ENCODE measurements around the gene ETNK2.

ETNK2 gene, protein sequence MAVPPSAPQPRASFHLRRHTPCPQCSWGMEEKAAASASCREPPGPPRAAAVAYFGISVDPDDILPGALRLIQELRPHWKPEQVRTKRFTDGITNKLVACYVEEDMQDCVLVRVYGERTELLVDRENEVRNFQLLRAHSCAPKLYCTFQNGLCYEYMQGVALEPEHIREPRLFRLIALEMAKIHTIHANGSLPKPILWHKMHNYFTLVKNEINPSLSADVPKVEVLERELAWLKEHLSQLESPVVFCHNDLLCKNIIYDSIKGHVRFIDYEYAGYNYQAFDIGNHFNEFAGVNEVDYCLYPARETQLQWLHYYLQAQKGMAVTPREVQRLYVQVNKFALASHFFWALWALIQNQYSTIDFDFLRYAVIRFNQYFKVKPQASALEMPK

GRCh38 chr1:204151552-204152309, at the start of gene ETNK2:
Gene ETNK2, minus strand, starts transcription at chr1:204152044. Its CDS starts 192 bp downstream, at chr1:204151852.
- peak; percentile 92 for DNase-seq (ENCODE audit: low spot score)

DNA sequence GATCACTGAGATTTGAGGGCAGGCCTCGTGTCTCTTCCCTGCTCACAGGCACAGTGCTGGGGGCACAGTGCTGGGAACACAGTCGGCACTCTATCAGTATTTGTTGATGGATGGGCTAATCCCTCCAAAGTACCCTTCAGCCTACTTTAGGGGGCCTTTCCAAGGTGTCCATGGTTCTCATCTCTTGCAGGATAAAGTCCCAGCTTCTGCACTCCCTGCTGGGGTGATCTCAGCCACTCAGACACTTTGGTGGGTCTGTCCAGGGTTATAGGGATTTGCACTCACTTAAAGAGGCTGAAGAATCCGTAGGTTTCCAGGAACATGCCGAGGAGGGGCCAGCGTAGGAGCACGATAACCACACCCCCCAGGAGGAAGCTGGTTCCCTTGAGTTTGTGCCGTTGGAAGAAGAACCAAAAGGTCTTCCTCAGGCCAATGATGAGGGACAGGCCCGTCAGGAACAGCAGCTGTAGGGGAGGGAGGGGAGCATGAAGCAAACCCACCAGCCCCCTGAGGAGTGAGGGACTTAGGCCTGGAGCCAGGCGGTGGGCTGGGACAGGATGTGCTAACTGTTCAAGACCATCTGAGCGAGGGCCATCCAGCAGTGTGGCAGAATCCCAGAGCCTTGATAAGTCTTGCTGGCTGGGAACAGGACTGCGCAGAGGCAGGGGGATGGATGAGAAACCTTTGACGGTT, 49.6 kb upstream of the ETNK2 start:
- DNase-seq (ENCODE audit: low spot score): no peak

- no peak for DNase-seq (ENCODE audit: low spot score)
Measured at GRCh38 chr1:204199579-204199978, 47.7 kb upstream of the ETNK2 start.

DNA sequence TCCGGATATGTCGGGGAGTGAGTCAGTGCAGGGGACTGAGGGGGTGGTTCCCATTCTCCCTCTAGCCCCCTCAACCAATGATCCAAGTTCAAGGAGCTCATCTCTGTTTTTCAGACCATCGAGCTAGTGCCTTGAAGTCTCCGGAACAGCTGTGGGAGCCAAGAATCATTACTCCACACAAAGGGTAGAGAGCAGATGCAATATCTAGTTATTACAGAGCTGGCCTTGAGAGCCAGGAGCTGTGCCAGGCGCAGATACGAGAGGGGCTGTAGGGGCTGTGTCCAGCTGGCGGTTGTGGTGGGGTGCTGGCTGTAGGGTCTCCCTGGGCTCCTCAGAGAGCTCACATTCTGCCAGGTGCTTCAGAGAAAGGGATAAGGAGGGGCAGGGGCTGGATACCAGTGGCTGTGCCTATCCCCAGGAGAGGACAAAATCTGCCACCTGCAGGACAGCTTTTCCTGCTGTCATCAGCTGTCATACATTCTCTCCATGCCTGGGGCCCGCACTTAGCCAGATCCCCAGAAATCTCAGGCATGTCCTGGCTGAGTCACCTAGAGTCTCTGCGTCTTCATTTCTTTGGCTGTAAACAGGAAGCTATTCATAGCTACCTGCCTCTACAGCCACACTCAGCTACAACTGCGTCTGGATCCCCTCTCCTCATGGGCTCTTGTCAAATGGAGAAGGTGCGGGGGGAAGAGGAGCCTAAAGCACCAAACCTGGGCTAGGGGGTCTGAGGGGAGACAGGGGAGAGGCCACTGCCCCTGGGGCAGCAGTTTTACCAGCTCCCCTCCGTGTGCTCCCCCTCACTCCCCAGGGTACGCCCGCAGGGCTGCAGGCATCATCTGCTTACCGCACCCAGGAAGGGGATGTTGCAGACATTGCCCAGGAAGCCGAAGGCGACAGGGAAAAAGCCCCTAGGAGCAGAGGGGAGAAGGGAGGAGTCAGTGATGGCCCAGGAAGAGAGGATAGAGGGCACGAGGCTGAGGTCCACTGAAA, 46.8 kb upstream of the ETNK2 start:
- peak; percentile 87 for DNase-seq (ENCODE audit: low spot score)

GRCh38 chr1:204197068-204197467, 45.2 kb upstream of the ETNK2 start:
- DNase-seq (ENCODE audit: low spot score): no peak

- DNase-seq (ENCODE audit: low spot score): no peak
Measured at GRCh38 chr1:204196068-204196795, 44.4 kb upstream of the ETNK2 start, which contains the start of gene KISS1. Gene KISS1, minus strand, starts transcription at chr1:204196491. Its CDS starts 3,615 bp downstream, at chr1:204192876.

DNA sequence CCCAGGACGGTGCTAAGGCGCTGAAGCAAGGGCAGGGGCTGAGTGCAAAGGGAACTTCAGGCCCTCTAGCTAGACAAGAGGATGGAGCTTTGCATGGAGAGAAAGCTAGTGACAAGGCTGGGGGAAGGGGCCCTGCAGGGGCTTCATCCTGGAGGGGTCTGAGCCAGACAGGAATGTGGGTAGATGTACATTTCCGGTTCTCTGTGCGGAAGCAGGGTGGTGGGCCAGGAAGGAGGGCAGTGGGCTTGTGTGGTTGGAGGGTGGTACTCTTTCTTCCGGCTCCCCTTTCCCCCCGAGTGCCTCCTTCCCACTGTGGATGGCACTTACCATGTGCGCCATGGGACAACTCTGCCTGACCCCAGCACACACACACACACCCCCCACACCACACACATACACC, 42.9 kb upstream of the ETNK2 start:
- DNase-seq (ENCODE audit: low spot score): no peak

GRCh38 chr1:204194080-204194479, 42.2 kb upstream of the ETNK2 start:
- DNase-seq (ENCODE audit: low spot score): no peak

- no peak for DNase-seq (ENCODE audit: low spot score)
Measured at GRCh38 chr1:204192589-204193352, 40.9 kb upstream of the ETNK2 start.

GRCh38 chr1:204192046-204192445, 40.2 kb upstream of the ETNK2 start:
- DNase-seq (ENCODE audit: low spot score): no peak

DNA sequence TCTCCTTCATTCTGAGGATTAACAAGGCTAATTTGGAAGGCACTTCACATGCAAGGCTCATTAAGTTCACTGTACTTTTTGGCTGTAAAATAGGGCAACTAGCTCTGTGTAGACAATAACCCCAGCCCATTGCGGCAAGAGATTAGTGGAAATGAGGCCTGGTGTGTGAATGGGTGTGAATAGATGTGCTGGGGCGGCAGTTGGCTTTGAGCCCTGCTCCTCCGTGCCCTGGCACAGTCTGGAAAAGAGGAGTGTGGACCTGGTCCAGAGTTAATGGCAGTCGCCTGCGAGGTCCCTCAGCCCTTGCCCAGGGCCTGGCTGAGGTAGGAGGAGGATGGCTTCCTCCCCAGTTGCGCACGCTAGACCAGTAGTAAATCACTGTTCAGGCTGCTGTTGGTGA, 39.6 kb upstream of the ETNK2 start:
- DNase-seq (ENCODE audit: low spot score): no peak

DNA sequence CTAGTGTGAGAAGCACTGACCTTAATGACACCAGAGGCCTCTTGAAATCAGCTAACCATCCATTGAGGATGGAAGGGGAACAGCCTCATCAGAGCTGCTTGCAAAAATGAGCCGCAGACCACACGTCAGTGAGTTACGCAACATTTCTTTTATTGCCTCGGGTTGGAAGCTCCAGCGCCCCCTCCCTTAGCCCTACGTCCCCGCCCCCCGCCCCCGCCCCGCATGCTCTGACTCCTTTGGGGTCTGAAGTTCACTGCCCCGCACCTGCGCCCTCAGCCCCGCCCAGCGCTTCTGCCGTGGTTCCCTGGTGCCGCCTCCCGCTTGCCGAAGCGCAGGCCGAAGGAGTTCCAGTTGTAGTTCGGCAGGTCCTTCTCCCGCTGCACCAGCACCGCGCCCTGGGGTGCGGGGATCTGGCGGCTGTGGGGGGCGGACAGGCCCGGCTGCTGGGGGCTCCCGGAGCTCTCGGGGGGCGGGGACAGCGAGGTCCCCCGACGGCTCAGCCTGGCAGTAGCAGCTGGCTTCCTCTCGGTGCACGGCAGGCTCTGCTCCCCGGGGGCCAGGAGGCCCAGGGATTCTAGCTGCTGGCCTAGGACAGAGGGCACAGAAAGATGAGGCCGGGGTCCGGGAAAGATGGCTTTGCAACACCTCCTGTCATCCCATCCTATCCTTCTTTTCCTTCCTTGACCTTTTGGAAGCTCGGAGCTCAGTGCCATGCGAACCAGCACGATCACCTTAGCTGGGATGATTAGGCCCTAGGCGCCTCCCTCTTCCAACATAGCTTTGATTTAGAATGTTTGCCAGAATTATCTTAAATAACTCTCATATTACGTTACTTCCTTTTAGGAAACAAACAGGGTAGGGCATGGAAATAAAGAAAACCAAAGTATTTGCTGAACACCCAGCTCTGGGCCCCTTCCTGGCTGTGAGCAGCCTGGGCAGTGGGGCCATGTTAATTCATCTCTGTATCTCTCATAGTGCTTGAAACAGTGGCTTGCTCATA, 38.7 kb upstream of the ETNK2 start:
- peak; percentile 45 for DNase-seq (ENCODE audit: low spot score)

DNA sequence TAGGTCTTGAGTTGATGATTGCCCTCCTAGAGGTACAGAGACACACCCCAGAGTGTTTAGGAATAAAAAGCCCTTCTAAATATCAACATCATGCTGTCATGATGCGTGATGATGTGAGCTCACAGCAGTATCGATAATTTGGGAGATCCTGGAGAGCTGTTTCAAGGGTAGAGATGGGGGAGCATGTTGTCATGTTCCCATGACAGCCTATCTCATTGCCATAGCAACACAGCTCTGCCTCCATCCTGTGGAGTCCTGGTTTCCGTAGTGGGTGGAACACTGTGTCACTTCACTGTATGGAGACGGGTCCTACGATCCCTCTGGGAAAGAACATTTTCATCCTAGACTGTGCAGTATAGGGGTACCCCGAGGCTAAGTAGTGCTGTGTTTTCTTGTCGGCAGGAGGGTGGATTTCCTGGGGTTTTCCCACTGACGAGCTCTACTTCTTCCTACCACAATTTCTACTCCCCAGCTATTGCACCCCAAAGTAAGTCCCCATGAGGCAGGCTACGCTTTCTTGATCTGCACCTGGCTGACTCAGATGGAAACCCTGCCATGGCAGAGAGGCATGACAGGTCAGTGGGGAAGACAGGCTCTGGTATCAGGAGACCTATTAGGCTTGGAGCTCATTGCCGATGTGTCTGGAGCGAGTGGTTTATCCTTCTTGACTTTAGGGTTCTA, 37.3 kb upstream of the ETNK2 start:
- DNase-seq (ENCODE audit: low spot score): no peak

DNA sequence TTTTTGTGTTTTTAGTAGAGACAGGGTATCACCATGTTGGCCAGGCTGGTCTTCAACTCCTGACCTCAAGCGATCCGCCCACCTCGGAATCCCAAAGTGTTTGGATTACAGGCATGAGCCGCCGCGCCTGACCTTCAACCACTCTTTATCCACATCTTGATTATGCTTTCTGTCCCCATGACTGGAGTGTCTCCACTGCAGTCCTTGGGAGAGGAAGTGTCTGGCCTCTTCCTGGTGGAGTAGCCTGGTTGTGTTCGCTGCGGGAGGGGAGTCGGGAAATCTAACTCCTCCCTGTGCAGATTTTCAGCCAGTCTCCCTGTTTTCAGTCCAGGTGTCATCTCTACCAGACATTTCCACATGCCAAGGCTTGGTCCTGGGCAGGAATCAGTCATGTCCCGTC, 34.8 kb upstream of the ETNK2 start:
- no peak for DNase-seq (ENCODE audit: low spot score)

- DNase-seq (ENCODE audit: low spot score): no peak
Measured at GRCh38 chr1:204181116-204181515, 29.3 kb upstream of the ETNK2 start.

- no peak for DNase-seq (ENCODE audit: low spot score)
Measured at GRCh38 chr1:204180133-204180532, 28.3 kb upstream of the ETNK2 start.

DNA sequence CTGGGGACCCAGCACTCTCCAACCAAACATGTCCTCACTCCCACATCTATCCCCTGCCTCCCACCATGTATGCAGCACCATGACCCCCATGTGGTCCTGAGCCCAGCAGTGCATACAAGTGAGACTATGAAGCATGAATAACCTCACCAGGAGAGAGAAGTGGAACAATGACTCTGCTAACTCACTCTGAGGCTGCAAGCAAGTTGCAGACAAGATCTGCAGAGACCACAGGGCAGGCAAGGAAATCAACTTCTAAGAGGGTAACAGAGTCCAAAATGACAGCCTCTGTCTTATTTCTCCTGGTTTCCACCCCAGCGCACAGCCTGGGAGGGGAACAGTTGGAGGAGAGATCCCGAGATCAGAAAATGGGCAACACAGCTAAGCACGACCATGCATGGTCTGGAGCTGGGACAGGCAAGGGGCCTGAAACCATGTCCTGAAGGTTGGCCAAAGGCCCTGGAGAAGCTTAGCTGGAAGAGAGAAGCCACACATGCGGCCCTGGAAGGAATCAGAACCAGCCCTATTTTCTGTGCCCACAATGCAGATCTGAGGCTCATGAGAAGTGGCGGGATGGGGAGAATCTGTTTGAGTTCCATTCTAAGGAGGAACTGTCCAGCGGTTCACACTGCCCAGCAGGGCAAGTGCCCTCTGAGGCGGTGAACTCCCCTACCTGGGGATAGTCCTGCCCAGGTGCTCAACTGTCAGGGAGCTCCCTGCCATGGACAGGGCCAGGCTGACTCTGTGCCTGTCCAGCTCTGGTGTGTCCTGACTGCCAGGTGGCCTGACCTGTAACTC, 26.8 kb upstream of the ETNK2 start:
- no peak for DNase-seq (ENCODE audit: low spot score)
